Eye (tissue), 1 donor: Measurements from ENCODE around the gene UBA3.

Experiments
- DNase-seq: peaks from one replicate; pipeline ENCODE4 v3.0.0-alpha.2; 2015

UBA3 gene

DNA sequence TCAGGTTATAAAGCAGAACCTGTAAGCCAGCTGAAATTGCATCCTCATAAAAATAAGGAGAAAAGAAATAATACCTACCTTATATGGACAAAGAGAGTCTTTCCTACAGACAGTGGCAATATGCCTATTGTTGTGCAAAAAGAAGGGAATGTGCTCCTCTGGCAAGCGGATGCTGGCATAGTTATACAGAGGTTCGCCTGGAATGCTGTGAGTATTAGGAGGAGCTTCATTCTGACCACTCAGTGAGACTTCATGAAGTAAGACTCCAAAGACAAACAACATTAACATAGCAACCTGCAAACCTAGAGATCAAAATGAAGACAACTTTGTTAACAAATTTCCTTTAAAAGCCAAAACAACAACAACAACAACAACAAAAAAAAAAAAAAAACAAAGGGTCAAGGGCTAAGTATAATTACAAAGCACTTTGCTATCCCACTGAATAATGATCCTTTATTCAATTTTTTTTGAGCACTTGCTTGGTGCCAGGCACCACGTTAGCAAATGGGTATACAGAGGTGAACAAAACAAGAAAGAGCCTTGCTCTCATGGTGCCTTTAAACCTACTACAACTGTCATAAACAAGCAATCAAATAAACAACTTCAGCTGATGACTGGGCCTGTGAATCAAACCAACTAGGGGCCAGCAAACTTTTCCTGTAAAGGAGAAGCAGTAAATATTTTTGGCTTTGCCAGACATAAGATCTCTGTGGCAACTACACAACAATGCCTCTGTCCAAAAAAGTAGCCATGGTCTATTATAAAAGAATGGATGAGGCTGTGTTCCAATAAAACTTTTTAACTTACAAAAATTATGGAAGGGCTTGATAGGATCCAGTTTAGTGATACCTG, 70.4 kb downstream of the UBA3 start:
- no peak for DNase-seq

DNA sequence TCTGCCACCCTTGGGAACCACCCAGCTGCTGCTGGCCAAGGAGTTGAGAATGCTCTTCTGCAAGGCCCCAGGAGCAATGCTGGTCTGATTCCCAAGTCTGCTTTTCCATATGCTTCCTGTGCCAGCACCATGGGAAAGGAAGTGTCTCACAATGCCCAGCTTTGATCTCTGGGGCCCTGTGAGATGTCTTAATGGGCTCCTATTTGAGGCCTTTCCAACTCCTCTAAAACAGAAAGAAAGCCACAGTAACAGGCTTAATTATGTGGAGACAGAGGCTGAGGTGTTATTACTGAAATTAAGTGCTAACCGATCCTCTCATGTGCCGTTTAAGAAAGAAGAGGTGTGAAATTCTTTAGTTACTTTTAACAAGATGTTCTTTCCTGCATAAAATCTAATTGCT, 71.2 kb downstream of the UBA3 start:
- DNase-seq: no peak

DNA sequence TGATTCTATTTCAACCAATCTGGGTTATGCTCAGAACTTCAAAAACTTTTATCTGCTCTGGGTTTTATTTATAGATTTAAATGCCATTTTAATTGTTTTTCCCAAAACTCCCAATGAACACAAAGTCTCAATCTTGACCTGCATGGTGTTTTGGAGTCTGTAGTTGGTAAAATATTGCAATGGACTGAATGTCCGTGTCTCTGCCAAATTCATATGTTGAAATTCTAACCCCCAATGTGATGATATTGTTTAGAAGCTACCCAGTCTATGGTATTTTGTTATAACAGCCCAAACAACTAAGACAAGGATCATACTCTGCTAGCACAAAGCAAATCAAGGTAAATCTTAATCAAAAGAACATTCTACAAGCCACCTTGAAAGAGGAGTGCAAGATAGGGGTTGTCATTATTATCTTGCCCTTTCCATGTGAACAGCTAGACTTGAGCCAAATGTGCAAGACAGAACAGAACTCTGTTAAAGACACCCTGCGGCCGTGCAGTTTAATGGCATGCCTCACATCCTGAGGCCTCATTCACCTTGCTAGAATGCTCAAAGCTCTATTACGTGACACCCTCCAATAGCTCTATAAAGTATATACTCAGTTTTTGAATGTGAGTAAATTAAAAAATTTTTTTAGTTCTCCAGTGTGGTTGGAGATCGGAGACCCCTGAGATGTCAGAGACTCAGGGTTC, 74.2 kb downstream of the UBA3 start:
- no peak for DNase-seq

DNA sequence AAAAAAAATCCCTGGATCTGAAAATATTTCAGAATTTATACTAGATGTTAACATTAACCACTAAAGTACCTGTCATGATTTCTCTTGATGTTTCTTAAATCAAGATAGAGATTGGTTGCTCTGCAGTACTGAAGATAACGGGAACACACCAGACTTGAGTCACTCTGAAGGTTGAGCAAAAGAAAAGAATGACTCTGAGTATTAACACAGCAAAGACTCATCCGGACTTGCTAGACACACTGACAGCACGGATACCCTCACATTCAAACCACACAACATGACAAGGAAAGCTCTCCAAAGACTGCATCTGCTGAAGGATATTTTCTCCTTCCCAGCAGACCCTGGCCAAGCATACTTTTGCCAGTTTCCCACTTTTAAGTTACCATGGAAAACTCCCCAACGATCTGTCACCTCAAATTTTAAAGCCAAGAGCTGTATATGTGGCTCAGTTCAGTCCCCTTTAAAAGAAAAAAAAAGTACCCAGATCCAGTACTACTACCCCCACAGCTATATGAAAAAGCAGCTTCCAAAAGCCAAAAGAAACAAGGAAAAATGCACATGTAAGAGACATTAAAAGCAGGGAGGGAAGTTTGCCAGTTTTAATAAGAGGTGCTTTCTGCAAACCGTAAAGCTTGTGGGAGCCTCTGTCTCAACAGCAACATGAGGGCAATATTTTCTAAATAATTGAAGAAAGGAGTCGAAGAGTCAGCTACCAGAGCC, 74.9 kb downstream of the UBA3 start:
- DNase-seq: no peak
